Measurements from ENCODE around the gene VKORC1L1.
"Not testable (repeated sequence)": the region's sequence is repeated elsewhere in the genome, so short reads cannot be mapped to it uniquely, and the experiment has no call there.

The VKORC1L1 gene

DNA sequence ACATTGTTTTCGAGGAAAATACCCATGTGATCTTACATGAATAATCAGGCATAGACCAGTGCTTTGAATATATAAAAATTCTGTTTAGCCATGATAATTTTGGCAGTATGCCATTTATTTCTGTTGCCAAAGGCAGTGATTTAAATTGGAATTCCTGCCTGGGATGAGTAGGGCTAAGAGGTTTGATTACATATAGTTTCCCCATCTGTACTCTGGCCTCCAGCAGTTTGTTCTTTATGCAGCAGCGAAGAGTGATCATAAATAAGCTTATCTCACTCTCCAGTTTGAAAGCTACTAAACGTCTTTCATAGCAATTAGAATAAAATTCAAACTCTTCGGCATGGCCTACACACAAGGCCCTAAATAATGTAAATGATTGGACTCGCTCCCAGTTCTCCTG is 72.9 kb downstream of the VKORC1L1 start:
- DNase-seq = not testable (repeated sequence)

DNA sequence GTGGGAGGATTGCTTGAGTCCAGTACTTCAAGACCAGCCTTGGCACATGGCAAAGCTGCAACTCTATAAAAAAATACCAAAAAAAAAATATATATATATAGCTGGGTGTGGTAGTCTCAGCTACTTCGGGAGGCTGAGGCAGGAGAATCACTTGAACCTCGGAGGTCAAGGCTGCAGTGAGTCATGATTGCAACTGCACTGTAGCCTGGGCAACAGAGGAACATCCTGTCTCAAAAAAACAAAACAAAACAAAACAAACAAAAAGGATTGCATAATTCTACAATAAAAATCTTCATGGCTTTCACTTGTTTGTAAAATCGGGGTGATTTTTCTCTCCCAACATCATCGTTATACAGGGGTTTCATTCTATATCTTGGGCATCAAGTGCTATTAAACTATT is 74.0 kb downstream of the VKORC1L1 start:
- no peak for DNase-seq

DNA sequence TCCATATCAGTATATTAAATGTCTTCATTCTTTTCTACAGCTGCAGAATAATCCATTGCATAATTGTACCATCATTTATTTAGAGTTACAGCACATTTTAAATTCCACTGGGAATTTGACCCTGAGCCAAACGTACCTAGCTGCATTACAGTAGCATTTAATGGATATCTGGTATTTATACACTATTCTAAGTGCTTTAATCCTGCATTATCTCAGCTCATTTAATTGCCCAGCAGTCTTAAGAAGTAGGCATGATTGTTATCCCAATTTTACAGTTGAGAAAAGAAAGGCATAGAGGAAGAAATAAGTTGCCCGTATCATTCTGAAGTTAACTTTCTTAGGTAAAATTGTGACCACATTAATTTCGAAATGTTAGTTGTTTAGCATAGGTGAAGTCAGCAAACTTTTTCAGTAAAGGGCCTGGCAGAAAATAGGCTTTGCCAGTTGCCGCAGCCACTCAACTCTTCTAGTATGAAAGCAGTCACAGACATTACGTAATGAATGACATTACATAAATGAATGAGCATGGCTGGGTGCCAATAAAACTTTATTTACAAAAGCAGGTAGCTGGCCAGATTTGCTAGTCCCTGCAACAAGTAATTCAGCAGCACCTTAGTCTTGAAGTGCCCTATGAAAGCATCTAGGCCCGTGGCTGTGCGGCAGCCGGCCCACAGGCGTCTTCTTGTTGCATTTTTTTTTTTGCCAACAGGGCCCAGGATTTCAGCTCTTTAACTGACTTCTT is 79.1 kb downstream of the VKORC1L1 start:
- DNase-seq = peak; percentile 53

DNA sequence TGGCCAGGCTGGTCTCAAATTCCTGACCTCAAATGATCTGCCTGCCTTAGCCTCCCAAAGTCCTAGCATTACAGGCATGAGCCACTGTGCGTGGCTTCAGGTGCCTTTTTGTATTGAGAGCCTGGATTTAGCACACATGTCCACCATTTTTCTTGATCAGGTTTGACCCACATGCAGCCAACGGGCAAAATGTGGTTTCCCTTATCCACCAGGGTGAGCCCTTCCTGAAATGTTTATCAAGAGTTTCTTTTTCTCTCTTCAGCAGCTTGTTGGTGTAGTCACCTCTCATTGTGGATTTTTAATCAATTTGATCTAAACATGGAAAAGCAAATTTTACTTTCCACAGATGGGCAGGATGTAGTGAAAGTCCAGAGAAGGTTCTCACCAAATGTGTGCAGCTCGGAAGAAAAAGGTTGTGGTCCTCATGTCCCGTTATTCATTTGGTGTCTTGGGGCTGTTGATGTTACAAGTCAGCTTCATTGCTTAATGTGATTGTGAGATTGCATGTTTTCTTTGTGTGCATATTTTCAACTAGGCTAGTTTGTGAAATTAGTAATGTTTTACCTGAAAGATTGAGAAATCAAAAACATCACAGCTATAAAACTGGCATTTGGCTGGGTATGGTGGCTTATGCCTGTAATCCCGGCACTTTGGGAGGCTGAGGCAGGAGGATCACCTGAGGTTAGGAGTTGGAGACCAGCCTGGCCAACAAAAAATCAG is 80.3 kb downstream of the VKORC1L1 start:
- DNase-seq = peak; percentile 86

DNA sequence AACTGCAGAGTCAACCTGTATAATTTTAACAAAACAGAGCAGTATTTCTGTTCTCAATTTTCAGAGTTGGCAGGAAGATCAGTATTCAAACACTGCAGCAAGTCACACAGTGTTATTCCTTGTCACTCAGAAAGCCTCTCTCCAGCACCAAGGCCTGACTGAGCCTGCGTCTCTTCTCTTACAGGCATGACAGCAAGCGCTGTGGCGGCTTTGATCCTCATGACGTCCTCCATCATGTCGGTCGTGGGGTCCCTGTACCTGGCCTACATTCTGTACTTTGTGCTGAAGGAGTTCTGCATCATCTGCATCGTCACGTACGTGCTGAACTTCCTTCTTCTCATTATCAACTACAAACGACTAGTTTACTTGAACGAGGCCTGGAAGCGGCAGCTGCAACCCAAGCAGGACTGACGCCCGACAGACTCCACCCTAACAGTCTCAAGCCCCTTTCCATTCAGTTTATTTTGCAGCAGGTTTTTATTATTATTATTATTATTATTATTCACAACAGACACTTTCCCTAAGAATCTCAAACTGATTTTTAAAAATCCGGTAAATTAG is 81.1 kb downstream of the VKORC1L1 start:
- peak; percentile 42 for DNase-seq

DNA sequence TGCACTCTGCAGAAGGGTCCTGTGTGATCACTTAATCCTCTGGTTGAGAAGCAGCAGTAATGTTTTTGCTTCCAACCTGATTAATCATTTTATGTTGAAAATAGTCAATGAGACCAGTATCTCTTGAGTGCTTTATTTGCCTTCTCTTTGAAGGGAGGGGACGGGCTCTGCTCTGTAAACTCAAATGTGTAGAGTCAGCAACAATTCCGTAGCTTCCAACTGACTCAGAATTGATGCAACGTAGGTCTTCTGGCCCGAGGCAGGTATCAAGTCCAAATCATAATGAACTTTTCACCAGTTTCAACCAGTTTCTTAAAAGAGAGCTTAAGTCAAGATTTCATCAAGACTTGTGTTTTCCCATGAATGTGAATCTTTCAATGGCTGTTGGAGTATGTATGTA is 82.8 kb downstream of the VKORC1L1 start:
- DNase-seq = no peak

DNA sequence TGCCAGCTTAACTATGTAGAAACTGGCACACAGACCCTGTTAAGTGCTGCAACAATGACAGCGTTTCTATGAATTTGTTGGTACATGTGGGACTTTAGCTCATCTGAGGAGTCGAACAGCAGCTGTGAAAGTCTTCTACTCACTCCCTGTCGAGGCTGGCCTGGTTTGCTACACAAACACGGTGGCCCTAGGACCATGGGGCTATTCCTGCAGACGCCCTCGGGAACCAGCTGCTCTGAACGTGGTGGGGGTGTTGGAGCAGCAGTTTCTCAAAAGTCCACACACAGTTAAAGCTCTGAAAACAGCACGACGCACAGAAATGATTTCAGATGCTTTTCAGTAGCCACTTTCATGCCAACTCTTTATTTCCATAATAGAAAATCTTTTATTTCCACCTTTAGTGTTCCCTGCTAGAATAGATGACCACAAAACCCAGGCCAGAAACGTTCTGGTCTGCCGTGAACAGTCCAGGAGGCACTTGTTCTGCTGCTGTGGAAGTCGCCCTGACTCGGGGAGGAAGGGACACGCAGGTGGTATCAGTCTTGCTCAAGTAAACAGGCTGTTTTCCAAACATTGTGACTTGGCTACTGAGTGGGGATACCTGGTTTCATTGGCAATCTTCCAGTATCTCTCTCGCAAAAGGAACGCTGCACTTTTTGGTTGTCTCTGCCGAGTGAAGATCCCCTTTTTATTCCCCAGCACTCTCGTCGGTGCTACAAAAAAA is 87.6 kb downstream of the VKORC1L1 start:
- no peak for DNase-seq

DNA sequence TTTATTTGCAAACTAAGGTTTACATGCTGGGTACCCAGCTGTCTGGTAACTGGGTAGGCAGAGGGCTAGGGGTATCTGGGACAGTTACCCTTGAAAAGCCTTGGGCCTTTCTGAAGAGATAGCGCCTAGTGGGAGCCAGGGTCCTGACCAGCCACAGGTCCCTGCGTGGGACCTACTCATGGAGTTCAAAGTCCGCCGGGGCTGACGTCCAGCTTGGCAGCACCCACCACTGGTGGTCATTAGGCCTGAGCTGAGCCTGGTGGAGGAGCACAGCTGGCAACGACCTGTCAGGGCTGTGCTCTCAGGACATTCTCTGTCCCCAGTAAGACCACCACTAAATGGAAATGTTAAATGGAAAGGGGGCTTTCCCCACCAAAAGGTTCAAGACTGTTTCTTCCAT is 89.2 kb downstream of the VKORC1L1 start:
- no peak for DNase-seq

DNA sequence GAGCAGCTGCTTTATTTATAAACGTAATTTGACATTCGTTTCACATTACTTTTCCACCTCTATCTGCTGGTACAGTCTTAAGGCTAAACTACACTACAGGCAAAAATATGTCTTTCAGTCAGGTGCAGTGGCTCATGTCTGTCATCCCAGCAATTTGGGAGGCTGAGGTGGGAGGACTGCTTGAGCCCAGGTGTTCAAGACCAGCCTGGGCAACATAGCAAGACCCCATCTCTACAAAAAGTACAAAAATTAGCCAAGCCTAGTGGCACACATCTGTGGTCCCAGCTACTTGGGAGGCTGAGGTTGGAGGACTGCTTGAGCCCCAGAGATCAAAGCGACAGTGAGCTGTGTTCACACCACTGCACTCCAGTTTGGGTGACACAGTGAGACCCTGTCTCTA is 91.8 kb downstream of the VKORC1L1 start:
- DNase-seq = not testable (repeated sequence)

DNA sequence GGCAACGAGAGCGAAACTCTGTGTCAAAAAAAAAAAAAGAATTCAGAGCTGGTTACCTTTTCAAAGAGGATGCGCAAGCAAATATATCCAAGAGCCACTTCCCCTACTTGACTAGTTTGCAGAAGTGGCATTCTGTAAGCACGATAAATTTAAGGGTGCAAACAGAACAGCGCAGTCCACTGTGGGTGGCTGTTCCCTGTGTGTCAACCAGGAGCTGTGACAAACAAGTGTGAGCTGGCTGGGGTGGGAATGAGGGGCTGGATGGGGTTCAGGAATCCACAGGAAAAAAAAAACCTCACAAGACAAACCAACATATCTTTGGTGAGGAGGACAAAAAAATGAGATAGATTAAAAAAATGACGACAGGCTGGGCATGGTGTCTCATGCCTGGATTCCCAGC is 93.3 kb downstream of the VKORC1L1 start:
- DNase-seq = no peak

DNA sequence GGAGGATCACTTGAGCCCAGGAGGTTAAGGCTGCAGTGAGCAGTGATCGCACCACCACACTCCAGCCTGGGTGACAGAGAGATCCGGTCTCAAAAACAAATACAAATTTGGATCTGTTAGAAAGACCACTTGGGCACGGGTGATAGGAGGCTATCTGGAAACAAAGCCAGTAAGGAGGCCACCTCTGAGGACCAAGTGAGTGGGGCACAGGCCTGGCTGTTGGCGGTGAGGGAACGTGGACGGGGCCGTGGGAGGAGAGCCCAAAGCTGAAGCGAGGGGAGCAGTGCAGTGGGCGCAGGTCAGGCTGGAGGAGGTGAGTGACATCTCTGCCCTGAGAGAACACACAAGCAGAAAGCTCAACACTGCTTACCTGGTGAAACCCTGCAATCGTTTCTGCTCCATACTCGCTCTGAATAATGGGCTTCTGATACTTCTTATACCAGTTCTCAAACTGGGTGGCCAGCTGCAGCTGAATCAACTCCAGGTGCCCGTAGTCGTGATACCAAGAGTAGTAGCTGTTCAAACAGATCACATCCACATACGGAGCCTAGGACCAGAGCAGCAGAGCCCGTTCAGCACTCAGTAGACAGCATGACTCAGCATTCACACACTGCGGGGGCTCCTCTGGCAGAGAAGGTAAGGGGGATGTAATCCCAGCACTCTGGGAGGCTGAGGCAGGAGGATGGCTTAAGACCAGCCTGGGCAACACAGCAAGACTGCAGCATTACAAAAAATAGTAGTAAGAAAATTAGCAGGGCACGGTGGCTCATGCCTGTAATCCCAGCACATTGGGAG is 94.7 kb downstream of the VKORC1L1 start:
- no peak for DNase-seq

DNA sequence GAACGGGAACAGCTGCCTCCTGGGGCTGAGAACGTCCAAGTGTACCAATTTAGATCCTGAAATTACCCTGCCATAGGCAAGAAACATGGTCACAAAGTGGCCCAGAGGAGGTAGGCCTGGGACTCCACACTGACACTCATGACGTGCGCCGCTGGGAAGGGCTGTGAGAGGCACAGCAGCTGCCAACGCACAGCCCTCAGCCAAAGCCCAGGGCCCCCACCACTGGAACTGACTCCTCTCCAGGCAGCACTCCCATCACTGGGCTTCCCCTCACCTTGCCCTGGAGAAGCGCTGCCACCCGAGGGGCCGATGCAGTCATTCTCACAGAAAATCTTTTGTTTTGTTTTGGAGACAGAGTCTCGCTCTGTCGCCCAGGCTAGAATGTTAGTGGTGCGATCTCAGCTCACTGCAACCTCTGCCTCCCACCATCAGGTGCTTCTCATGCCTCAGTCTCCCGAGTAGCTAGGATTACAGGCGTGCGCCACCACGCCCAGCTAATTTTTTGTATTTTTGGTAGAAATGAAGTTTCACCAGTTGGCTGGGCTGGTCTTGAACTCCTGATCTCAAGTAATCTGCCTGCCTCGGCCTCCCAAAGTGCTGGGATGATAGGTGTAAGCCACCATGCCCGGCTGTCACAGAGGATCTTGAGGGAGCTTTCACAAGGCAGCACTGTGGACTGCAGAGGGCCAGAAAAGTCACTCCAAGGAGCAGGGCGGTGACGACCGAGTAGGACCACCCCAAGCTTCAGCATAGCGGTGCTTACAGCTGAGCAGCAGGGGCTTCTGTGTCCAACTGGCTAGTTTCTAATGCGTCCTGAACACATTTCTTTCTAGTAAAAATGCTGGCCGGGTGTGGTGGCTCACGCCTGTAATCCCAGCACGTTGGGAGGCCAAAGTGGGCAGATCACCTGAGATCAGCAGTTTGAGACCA is 95.6 kb downstream of the VKORC1L1 start:
- no peak for DNase-seq

DNA sequence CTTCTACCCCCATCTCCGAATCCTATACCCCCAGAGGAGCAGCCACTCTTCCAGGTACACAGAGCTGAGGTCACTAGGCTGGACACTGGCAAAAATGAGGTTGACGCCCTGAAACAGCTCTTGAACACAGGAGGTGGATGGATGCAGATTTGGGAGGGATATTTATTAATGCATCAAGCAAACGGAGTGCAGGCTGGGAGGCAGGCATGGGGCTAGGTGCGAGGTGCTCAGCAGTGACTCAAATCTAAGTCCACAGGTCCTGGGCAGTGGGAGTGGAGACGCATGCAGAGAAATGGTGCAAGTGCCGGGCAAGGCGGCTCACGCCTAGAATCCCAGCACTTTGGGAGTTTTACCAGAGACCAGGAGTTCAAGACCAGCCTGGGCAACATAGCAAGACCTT is 98.1 kb downstream of the VKORC1L1 start:
- DNase-seq = no peak

DNA sequence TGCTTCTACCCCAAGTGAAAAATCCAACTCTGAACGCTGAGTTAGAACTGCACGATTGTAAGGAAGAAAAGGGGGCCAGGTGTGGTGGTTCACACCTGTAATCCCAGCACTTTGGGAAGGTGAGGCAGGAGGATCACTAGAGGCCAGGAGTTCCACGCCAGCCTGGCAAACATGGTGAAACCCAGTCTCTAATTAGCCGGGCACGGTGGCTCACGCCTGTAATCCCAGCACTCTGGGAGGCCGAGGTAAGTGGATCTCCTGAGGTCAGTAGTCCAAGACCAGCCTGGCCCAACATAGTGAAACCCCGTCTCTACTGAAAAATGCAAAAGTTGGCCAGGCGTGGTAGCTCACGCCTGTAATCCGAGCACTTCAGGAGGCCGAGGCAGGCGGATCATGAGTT is 100.1 kb downstream of the VKORC1L1 start:
- DNase-seq = no peak

DNA sequence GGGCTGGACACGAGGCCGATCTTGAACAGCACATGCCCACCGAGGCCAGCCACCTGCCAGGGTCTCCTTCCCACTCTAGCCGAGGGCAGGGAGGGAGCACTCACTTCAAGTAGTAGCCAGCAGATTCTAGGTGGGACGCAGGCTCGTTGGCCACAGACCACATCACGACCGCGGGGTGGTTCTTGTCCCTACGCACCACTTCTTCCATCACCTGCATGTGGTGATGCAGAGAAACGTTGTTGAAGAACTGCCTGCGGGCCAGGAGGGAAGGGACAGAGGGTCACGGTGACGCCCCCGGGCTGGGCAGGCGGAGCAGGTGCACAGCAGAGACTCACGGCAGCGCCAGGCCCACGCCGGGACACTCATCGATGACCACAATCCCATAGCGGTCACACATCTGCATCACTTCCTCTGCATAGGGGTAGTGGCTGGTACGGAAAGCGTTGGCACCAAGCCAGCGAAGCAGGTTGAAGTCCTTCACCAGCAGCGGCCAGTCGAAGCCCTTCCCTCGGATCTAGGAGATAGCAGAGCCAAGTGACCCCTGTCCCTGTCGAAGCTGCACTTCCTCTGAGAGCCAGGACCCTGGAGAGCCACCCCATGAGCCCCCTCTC is 101.4 kb downstream of the VKORC1L1 start:
- DNase-seq = no peak

DNA sequence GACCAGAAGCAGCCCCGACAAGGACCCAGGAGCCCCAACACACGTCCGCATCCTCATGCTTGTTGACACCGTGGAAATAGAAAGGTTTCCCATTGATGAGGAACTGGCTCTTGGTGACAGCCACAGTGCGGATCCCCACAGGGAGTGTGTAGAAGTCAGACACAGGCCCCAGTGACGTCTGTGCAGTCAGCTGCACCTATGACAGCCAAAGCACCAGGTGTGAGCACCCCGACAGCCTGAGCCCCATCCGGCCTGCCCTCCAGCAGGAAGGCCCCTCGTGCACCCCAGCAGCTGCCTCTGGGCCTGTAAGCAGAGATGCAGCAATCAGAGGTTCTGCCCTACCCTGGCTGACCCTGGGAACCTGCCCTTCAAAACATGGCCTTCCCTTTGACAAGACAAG is 102.0 kb downstream of the VKORC1L1 start:
- DNase-seq = no peak

DNA sequence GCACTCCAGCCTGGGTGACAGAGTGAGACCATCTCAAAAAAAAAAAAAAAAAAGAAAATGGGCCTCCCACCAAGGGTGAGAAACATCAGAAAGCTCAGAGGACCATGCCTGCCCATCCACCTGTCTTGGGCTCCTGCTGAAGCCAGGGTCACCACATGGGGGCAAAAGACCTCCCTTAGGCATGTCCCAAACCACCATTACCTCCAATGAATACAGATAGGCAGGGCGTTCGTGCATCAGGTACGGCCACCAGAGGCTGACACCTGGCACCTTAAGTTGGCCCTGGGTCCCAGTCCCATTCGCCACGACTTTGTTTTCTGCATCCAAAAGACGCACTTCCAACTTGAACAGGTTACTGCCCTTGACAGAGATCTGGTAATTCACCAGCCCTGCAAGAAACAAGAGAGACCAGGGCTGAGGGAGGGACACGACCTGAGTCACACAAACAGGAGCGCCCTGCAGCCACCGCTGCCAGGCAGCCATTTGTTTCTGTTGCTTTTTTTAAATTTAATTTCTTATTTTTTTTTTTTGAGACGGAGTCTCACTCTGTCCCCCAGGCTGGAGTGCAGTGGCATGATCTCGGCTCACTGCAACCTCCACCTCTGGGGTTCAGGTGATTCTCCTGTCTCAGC is 103.1 kb downstream of the VKORC1L1 start:
- no peak for DNase-seq

DNA sequence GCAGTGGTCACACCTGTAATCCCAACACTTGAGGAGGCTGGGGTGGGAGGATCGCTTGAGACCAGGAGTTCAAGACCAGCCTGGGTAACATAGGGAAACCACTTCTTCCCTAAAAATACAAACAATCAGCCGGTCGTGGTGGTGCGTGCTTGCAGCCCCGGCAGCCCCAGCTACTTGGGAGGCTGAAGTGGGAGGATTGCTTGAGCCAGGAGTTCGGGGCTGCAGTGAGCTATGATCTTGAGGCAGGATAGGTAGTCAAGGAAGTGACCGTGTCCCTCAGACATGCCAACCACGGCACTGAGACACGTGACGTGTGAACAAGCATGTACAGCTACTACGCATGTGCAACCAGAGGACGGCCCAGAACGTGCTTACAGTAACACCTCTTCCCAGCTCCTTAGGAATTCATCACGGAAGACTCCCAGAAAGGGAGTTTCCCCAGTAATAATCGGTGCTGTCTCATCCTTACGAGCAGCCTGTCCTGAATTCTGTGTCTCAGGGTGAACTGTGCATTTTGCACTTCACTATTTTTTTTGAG is 103.9 kb downstream of the VKORC1L1 start:
- DNase-seq = no peak

DNA sequence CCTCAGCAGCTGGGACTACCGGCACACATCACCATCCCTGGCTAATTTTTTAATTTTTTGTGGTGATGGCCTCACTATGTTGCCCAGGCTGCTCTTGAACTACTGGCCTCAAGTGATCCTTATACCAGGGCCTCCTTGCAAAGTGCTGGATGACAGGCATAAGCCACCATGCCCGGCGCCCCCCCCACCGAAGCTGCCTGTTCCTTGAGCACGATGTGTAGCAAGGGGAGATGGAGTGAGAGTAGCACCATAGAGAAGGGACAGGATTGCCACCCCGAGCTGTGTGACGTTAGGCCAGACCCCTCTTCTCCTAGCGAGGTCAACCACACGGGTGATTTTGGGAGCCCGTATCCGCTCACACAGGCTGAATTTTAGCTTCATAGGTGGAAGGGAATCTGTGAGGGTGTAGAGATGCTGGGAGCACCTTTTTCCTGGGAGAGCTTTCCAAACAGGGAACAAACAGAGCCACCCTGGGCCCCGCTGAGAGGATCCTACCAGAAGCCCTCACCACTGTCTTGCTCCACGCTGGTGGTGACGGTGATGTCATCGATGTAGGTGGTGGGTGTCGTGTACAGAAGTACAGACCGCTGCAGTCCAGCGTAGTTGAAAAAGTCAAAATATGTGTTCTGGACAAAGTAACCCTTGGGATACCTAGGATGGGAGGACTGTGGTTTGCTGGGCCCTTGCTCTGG is 106.2 kb downstream of the VKORC1L1 start:
- DNase-seq = no peak

Measured in hematopoietic multipotent progenitor cell treated with erythropoietin and hydrocortisone succinate and interleukin-3 and kit ligand, for 8 days (in vitro differentiated cells).